Measurements from ENCODE around the gene CSTPP1. TPM values are rescaled to one million over a fixed set of nuclear protein-coding genes. Genes with fewer than 3 reads are reported as not detected.

CSTPP1 gene
- total RNA-seq, 4 donors from 2014 or later = 4.3 to 8.1 (median 6.4) TPM

DNA sequence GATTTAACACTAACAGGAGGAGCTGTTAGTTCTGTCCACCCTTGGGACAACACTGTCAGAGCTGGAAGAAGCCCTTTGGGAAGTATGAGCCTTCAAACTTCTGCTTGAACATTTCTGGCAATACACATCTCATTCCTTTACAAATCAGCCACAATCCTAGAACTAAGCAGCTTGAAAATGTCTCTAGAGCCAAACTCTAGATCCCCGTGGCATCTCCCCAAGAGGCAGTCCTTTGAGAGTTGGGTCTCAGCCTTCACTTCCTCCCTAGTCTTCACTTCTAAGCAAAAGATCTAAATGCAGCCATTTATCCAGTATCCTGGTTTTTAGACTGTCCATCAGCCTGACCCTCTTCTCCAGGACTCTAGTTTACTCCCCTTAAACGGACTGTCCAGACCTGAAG, 213.2 kb downstream of the CSTPP1 start:
- intact Hi-C loops (cut with DNase I; ENCODE audit: low total_unique reads) = loop anchor here (5.0 kb wide), 1 partner anchor 147 kb away; no protein-coding TSS in a partner anchor
- in situ Hi-C loops (cut with MboI; ENCODE audit: low sequenced_read_pairs in 4 of 4) = loop anchor here (5.0 kb wide), 1 partner anchor 262 kb away; no protein-coding TSS in a partner anchor

DNA sequence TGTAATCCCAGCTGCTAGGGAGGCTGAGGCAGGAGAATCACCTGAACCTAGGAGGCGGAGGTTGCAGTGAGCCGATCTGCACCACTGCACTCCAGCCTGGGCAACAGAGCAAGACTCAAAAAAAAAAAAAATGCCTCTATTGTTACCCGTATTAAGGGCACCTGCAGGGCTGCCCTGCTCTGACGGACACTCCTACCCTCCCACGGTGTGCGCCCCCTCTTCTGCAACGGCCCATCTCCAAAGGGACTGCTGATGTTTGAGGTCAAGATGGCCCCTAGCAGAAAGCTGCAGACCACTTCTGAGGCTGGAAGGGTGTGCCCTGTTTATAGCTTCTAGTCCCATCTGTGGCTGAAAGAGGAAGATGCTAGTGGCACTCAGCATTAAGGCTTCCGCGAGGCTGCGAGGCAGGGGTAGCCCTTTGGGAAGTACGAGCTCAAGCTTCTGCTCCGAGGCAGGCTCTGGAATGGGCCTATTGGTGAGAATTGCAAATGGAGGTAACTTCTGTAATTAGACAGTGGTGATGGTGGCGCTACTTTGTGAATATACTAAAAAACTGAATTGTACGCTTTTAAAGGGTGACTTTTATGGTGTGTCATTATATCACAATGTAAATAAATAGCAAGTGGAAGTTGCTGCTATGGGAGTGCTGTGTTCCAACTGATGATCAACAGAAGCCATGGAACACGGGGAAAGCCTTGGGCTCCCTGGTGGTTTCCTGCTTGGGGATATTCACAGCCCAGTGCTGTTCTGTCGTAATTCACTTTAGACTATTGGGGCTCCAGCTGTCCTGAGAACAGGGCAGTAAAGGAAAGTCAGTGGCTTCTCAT, 215.8 kb downstream of the CSTPP1 start:
- in situ Hi-C loops (cut with MboI; ENCODE audit: low sequenced_read_pairs in 4 of 4) = loop anchor here (5.0 kb wide), 1 partner anchor 265 kb away; no protein-coding TSS in a partner anchor
- TF ChIP-seq, protein P1, sequence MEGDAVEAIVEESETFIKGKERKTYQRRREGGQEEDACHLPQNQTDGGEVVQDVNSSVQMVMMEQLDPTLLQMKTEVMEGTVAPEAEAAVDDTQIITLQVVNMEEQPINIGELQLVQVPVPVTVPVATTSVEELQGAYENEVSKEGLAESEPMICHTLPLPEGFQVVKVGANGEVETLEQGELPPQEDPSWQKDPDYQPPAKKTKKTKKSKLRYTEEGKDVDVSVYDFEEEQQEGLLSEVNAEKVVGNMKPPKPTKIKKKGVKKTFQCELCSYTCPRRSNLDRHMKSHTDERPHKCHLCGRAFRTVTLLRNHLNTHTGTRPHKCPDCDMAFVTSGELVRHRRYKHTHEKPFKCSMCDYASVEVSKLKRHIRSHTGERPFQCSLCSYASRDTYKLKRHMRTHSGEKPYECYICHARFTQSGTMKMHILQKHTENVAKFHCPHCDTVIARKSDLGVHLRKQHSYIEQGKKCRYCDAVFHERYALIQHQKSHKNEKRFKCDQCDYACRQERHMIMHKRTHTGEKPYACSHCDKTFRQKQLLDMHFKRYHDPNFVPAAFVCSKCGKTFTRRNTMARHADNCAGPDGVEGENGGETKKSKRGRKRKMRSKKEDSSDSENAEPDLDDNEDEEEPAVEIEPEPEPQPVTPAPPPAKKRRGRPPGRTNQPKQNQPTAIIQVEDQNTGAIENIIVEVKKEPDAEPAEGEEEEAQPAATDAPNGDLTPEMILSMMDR (IDR thresholded peaks at IDR 0.05 in 4 of 5, conservative IDR thresholded peaks at IDR 0.05 in 1 of 5) = no peak
- no peak for TF ChIP-seq POLR2A (IDR thresholded peaks at IDR 0.05)
- Histone ChIP-seq H3K27me3 (no peaks in the 10 kb centered on the region), H3K36me3 (no peaks in the 10 kb centered on the region), H3K4me3 (no peak overlapping the region), H3K4me1 (peaks cover 21 to 23% of the 10 kb centered on the region in 2 donors), H3K9me3 (no peaks in the 10 kb centered on the region), H3K27ac (no peak overlapping the region)
- DNase-seq (no peak), ATAC-seq (peak in 1 of 2 donors; percentile 0)
- intact Hi-C loops (cut with DNase I; ENCODE audit: low total_unique reads) = loop anchor here (5.0 kb wide), 1 partner anchor 150 kb away; no protein-coding TSS in a partner anchor

More for the DNA sequence above, 213.2 kb downstream of the CSTPP1 start:
- no peak overlapping the region for H3K4me3 ChIP-seq
- no peaks in the 10 kb centered on the region for H3K36me3 ChIP-seq
- H3K27me3 ChIP-seq = no peaks in the 10 kb centered on the region
- ATAC-seq (no peak), DNase-seq (no peak)
- H3K9me3 ChIP-seq = no peaks in the 10 kb centered on the region
- TF ChIP-seq, protein P1 (IDR thresholded peaks at IDR 0.05 in 4 of 5, conservative IDR thresholded peaks at IDR 0.05 in 1 of 5) = no peak
- TF ChIP-seq POLR2A (IDR thresholded peaks at IDR 0.05) = no peak
- H3K4me1 ChIP-seq = peaks cover 21 to 23% of the 10 kb centered on the region in 2 donors
- no peak overlapping the region for H3K27ac ChIP-seq

DNA sequence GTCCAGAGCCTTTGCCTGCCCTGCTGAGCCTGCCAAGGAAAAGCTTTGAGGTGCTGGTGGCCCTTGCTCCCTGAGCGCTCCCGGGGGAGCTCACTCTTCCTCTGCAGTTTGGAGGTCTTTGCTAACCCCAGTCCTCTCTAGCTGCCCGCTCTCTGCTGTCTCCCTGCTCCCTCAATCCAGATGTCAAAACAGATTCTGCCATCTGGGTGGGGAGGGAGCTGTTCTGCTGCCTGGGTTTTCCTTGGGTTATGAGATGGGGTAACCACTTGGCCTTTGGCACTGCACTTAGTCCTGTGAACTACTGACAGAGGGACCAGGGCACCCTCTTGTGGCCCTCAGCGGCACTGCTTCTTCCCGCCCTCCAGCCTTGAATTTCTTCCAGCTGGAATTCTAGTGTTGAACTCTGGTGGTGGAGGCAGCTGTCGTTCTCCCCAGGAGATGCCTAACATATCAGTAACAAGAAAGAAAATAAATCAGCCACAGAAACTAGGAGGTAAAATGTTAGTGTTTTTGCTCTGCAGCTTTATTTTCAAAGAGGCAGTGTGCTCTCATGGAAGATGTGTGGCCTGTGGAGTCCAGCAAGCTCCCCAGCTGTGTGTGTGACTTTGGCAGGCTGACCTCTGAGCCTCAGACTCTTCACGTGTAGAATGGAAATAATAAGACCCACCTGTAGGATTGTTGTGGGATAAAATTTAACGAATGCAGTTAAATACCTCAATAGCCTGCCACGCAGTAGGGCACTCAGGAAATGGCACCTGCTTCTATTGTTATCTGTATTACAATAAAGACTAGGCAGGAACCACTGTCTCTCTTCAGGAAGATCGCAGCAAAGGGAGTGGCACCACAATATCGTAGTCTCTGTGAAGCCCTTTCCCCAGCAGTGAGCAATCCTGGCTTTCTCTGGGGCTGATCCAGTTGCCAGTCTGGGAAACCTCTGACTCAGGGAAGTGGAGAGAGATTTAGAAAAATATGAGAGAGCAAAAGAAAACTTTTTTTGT, 216.7 kb downstream of the CSTPP1 start:
- in situ Hi-C loops (cut with MboI; ENCODE audit: low sequenced_read_pairs in 4 of 4) = loop anchor here (5.0 kb wide), 1 partner anchor 266 kb away; no protein-coding TSS in a partner anchor

More for the DNA sequence above, 216.7 kb downstream of the CSTPP1 start:
- peak; percentile 81 for ATAC-seq
- no peaks in the 10 kb centered on the region for H3K36me3 ChIP-seq
- no peak overlapping the region for H3K4me3 ChIP-seq
- intact Hi-C loops (cut with DNase I; ENCODE audit: low total_unique reads) = loop anchor here (1.0 to 5.0 kb wide), 2 partner anchors 151 to 264 kb away; no protein-coding TSS in a partner anchor
- peak overlapping the region in 3 of 4 donors; percentile 1 to 41 (median 39) for H3K27ac ChIP-seq
- H3K9me3 ChIP-seq = no peaks in the 10 kb centered on the region
- DNase-seq = peak; percentile 64 to 87
- TF ChIP-seq, protein P1 (IDR thresholded peaks at IDR 0.05 in 4 of 5, conservative IDR thresholded peaks at IDR 0.05 in 1 of 5) = peak; percentile 92 to 98 (median 94)
- no peak for TF ChIP-seq POLR2A (IDR thresholded peaks at IDR 0.05)
- H3K27me3 ChIP-seq = no peaks in the 10 kb centered on the region
- H3K4me1 ChIP-seq = peaks cover 21 to 23% of the 10 kb centered on the region in 2 donors

Data from gastrocnemius medialis (tissue), 4 donors.